ENCODE data around the gene PAM. TPM values are rescaled to one million over a fixed set of nuclear protein-coding genes. Genes with fewer than 3 reads are reported as not detected.

The PAM gene
- total RNA-seq, 1 experiment from 2014 or later = 131 TPM

DNA sequence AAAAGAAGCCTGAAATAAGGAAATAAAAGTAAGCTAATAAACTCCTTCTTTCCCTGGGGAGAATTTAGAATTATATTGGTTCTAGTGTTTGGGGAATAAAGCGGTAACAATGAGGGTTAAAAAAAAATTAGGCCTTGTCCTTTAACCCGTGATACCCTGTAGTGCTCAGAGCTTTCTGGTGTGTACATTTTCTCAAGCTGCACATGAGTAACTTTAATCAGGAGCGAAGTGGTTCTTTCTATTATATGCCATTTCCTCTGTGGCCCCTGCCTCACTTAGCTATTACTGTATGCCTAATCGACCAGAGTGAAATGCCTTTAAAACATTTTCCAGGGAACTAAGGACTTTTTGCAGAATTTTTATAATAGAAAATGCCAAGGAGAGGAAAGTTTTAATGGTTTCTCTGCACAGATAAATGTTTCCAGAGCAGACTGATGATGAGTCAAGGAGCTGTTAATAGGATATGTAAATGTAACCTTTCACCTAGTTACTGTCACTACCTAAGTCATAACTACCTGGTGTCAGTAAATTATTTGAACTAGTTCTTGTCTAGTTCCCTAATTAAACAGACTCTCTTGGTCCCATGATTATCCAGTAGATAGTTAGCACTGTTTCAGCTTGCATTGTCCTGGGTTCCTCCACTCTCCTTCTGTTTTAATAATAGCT is 7.6 kb downstream of the PAM start:
- Histone ChIP-seq H3K4me3 (ENCODE audit: low read depth in 2 of 2, low read length in 2 of 2) (no peak overlapping the region), H3K4me1 (ENCODE audit: control insufficient read depth, insufficient read depth, low read length) (peaks cover 14% of the 10 kb centered on the region; the same call in 1 of the 2 replicates), H3K36me3 (ENCODE audit: control insufficient read depth, insufficient read depth, low read length) (no peaks in the 10 kb centered on the region), H3K9me3 (ENCODE audit: control insufficient read depth, insufficient read depth, low read depth, low read length) (no peaks in the 10 kb centered on the region), H3K27me3 (ENCODE audit: control insufficient read depth, insufficient read depth, low read length) (no peaks in the 10 kb centered on the region), H3K27ac (ENCODE audit: low read length) (no peak overlapping the region)
- no TSS peak for BruUV-seq (replicated peaks)
- no peak for ATAC-seq
- ChIA-PET POLR2A (interaction anchor here (0.7 kb wide), 1 partner anchor 350 kb away, joined by 3 read pairs; no protein-coding TSS in a partner anchor), CTCF (no interaction called here)
- in situ Hi-C loops (cut with HindIII; ENCODE audit: low pct_unique_long_range_greater_than_20kb, low sequenced_read_pairs) (no loop called here), intact Hi-C loops (cut with micrococcal nuclease; ENCODE audit: unreplicated experiment) (no loop called here)
- no peak for DNase-seq (ENCODE audit: low read depth, low spot score)
- TF ChIP-seq, protein P1, sequence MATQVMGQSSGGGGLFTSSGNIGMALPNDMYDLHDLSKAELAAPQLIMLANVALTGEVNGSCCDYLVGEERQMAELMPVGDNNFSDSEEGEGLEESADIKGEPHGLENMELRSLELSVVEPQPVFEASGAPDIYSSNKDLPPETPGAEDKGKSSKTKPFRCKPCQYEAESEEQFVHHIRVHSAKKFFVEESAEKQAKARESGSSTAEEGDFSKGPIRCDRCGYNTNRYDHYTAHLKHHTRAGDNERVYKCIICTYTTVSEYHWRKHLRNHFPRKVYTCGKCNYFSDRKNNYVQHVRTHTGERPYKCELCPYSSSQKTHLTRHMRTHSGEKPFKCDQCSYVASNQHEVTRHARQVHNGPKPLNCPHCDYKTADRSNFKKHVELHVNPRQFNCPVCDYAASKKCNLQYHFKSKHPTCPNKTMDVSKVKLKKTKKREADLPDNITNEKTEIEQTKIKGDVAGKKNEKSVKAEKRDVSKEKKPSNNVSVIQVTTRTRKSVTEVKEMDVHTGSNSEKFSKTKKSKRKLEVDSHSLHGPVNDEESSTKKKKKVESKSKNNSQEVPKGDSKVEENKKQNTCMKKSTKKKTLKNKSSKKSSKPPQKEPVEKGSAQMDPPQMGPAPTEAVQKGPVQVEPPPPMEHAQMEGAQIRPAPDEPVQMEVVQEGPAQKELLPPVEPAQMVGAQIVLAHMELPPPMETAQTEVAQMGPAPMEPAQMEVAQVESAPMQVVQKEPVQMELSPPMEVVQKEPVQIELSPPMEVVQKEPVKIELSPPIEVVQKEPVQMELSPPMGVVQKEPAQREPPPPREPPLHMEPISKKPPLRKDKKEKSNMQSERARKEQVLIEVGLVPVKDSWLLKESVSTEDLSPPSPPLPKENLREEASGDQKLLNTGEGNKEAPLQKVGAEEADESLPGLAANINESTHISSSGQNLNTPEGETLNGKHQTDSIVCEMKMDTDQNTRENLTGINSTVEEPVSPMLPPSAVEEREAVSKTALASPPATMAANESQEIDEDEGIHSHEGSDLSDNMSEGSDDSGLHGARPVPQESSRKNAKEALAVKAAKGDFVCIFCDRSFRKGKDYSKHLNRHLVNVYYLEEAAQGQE (IDR thresholded peaks at IDR 0.05; ENCODE audit: insufficient read depth in 1 of 2, low read depth in 2 of 2, low read length in 1 of 2) = no peak
- TF ChIP-seq POLR2AphosphoS5 (IDR thresholded peaks at IDR 0.05; ENCODE audit: low read depth, low read length) (no peak), TCF7L2 (IDR thresholded peaks at IDR 0.05; ENCODE audit: low read depth, low read length) (no peak), SIN3A (IDR thresholded peaks at IDR 0.05; ENCODE audit: borderline replicate concordance, insufficient read depth, low read depth, low read length) (no peak)
- TF ChIP-seq, protein P2, sequence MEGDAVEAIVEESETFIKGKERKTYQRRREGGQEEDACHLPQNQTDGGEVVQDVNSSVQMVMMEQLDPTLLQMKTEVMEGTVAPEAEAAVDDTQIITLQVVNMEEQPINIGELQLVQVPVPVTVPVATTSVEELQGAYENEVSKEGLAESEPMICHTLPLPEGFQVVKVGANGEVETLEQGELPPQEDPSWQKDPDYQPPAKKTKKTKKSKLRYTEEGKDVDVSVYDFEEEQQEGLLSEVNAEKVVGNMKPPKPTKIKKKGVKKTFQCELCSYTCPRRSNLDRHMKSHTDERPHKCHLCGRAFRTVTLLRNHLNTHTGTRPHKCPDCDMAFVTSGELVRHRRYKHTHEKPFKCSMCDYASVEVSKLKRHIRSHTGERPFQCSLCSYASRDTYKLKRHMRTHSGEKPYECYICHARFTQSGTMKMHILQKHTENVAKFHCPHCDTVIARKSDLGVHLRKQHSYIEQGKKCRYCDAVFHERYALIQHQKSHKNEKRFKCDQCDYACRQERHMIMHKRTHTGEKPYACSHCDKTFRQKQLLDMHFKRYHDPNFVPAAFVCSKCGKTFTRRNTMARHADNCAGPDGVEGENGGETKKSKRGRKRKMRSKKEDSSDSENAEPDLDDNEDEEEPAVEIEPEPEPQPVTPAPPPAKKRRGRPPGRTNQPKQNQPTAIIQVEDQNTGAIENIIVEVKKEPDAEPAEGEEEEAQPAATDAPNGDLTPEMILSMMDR (IDR thresholded peaks at IDR 0.05) = no peak

DNA sequence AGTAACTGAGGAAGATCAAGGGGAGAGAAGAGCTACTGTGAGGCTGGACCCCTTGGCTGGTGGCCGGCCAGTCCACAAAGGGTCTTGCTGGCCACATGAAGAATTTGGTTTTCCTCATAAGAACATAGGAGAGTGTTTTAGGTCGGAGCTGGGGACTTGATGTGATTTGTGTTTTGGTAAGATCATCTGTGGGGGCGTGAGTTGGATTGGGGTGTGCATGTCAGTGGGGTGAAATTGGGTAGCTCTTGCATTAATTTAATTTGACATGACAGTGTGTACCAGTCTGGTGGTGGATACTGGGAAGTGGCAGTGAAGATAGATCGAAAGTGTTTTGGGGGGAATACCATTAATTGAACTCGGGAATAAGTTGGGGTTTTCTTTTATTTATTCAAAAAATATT is 8.6 kb downstream of the PAM start:
- Histone ChIP-seq H3K9me3 (ENCODE audit: control insufficient read depth, insufficient read depth, low read depth, low read length) (no peaks in the 10 kb centered on the region; the same call in 1 of the 2 replicates), H3K27me3 (ENCODE audit: control insufficient read depth, insufficient read depth, low read length) (no peaks in the 10 kb centered on the region), H3K36me3 (ENCODE audit: control insufficient read depth, insufficient read depth, low read length) (no peaks in the 10 kb centered on the region), H3K4me3 (ENCODE audit: low read depth in 2 of 2, low read length in 2 of 2) (no peak overlapping the region), H3K27ac (ENCODE audit: low read length) (no peak overlapping the region), H3K4me1 (ENCODE audit: control insufficient read depth, insufficient read depth, low read length) (peaks cover 10% of the 10 kb centered on the region; the same call in 1 of the 2 replicates)
- DNase-seq (ENCODE audit: low read depth, low spot score) (no peak), ATAC-seq (no peak)
- CTCF ChIA-PET = no interaction called here
- POLR2A ChIA-PET = no interaction called here
- TF ChIP-seq, protein P1 (IDR thresholded peaks at IDR 0.05; ENCODE audit: insufficient read depth in 1 of 2, low read depth in 2 of 2, low read length in 1 of 2) = no peak
- TF ChIP-seq POLR2AphosphoS5 (IDR thresholded peaks at IDR 0.05; ENCODE audit: low read depth, low read length) (no peak), SIN3A (IDR thresholded peaks at IDR 0.05; ENCODE audit: borderline replicate concordance, insufficient read depth, low read depth, low read length) (no peak), TCF7L2 (IDR thresholded peaks at IDR 0.05; ENCODE audit: low read depth, low read length) (no peak)
- TF ChIP-seq, protein P2 (IDR thresholded peaks at IDR 0.05) = no peak
- in situ Hi-C loops (cut with HindIII; ENCODE audit: low pct_unique_long_range_greater_than_20kb, low sequenced_read_pairs) (no loop called here), intact Hi-C loops (cut with micrococcal nuclease; ENCODE audit: unreplicated experiment) (no loop called here)
- BruUV-seq (replicated peaks) = no TSS peak

Data from Panc1 (cell line).